OCI-LY3 (cell line): ENCODE results near the gene SHISAL2A.

ENCODE experiments used
- H2AFZ ChIP-seq: fragments of 200-600, 300-600 bp; shearing (Covaris generic); 2 replicates; pipeline ENCODE4 v1.6.0; 2014; ENCODE audit warnings: antibody characterized with exemption, low read depth, low read length
- H3K27ac ChIP-seq: fragments of 200-600, 300-600 bp; sonication (generic); 2 replicates; pipeline ENCODE4 v1.5.1; 2014; ENCODE audit warnings: mild to moderate bottlenecking, low read length, moderate library complexity, mixed read lengths
- H3K27me3 ChIP-seq: fragments of 200-600, 300-600 bp; sonication (generic); 2 replicates; pipeline ENCODE4 v1.6.1; 2014; ENCODE audit warnings: low read depth, low read length, mixed read lengths
- H3K36me3 ChIP-seq: fragments of 200-600, 300-600 bp; sonication (generic); replicated peaks from 2 replicates; pipeline ENCODE3; 2014; ENCODE audit warnings: low read depth, low read length, mixed read lengths
- H3K4me1 ChIP-seq: fragments of 300-600, 200-600 bp; sonication (generic); 2 replicates; pipeline ENCODE4 v1.6.1; 2014; ENCODE audit warnings: low read length, mixed read lengths
- H3K4me2 ChIP-seq: fragments of 200-600, 300-600 bp; sonication (generic); 2 replicates; pipeline ENCODE4 v1.6.1; 2014; ENCODE audit warnings: low read length, mixed read lengths
- H3K4me3 ChIP-seq: fragments of 300-600, 200-600 bp; sonication (generic); 2 replicates; pipeline ENCODE4 v1.5.1; 2014; ENCODE audit warnings: antibody characterized with exemption, mild to moderate bottlenecking, low read length, moderate library complexity
- H3K79me2 ChIP-seq: fragments of 300-600, 200-600 bp; shearing (Covaris generic); 2 replicates; pipeline ENCODE4 v1.6.1; 2014; ENCODE audit warnings: mild to moderate bottlenecking, low read length, mixed read lengths
- H3K9ac ChIP-seq: fragments of 300-600, 200-600 bp; shearing (Covaris generic); 2 replicates; pipeline ENCODE4 v1.6.0; 2014; ENCODE audit warnings: mild to moderate bottlenecking, low read length, moderate library complexity
- H3K9me3 ChIP-seq: fragments of 200-600, 300-600 bp; shearing (Covaris generic); 2 replicates; pipeline ENCODE4 v1.6.1; 2014; ENCODE audit warnings: low read length, mixed read lengths; ENCODE audit not compliant: insufficient read depth
- H4K20me1 ChIP-seq: fragments of 200-600, 300-600 bp; sonication (generic); 2 replicates; pipeline ENCODE4 v1.6.1; 2016; ENCODE audit warnings: low read length, mixed read lengths; ENCODE audit not compliant: insufficient read depth
- EZH2phosphoT487 ChIP-seq: fragments of 200-600 bp; shearing (Covaris generic); IDR thresholded peaks from 2 replicates; pipeline ENCODE4 v1.6.1; 2018; ENCODE audit warnings: antibody characterized with exemption, mixed run types, low read depth
- TF ChIP-seq, protein P1 (sequence below): fragments of 200-600, 300-600 bp; sonication (generic); IDR thresholded peaks from 2 replicates; pipeline ENCODE4 v1.5.1; 2014; ENCODE audit warnings: antibody characterized with exemption, low read length, low read depth

The SHISAL2A gene

DNA sequence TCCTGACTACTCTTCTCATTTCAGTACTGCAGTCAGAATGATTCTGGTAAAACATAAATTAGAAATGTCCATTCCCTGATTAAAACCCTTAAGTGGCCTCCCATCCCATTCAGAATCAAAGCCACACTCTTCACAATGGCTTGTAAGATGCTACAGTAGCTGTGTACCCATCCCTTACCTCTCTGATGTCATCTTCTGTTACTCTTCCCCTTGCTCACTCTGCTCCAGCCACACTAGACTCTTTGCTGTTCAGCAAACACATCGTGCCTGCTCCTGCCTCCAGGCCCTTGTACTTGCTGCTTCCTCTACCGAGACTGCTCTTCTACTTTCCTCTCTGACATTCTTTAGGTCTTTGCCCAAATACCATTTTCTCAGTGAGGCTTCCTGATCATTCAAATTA lies 35.1 kb upstream of the SHISAL2A start:
- H3K27me3 ChIP-seq = no peaks in the 10 kb centered on the region
- H2AFZ ChIP-seq = no peak overlapping the region
- peaks cover 22% of the 10 kb centered on the region for H3K4me1 ChIP-seq
- no peak overlapping the region for H3K4me2 ChIP-seq
- no peaks in the 10 kb centered on the region for H3K36me3 ChIP-seq
- H3K9me3 ChIP-seq = no peaks in the 10 kb centered on the region
- peaks cover 5% of the 10 kb centered on the region for H3K79me2 ChIP-seq
- H3K27ac ChIP-seq = no peak overlapping the region
- no peak overlapping the region for H3K4me3 ChIP-seq
- H4K20me1 ChIP-seq = no peaks in the 10 kb centered on the region
- TF ChIP-seq EZH2phosphoT487 = no peak
- TF ChIP-seq, protein P1, sequence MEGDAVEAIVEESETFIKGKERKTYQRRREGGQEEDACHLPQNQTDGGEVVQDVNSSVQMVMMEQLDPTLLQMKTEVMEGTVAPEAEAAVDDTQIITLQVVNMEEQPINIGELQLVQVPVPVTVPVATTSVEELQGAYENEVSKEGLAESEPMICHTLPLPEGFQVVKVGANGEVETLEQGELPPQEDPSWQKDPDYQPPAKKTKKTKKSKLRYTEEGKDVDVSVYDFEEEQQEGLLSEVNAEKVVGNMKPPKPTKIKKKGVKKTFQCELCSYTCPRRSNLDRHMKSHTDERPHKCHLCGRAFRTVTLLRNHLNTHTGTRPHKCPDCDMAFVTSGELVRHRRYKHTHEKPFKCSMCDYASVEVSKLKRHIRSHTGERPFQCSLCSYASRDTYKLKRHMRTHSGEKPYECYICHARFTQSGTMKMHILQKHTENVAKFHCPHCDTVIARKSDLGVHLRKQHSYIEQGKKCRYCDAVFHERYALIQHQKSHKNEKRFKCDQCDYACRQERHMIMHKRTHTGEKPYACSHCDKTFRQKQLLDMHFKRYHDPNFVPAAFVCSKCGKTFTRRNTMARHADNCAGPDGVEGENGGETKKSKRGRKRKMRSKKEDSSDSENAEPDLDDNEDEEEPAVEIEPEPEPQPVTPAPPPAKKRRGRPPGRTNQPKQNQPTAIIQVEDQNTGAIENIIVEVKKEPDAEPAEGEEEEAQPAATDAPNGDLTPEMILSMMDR = no peak
- H3K9ac ChIP-seq = no peak overlapping the region

DNA sequence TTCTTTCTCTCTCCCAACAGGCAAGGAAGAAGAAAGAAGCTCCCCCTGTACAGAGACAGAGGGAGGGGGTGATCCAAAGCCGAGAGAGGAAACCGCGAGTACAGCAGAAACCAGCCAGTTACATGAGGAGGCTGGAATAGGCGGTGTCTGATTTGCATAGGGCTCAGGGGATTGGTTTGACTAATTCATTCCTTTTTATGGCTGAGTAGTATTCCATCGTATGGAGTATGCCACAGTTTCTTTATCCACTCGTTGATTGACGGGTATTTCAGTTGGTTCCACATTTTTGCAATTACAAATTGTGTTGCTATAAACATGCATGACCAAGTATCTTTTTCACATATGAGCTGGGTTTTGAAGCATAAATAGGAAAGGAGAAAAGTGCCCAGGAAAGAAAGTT lies 34.2 kb upstream of the SHISAL2A start:
- Histone ChIP-seq H3K4me2 (no peak overlapping the region), H3K9ac (no peak overlapping the region), H2AFZ (no peak overlapping the region), H3K27me3 (no peaks in the 10 kb centered on the region), H3K79me2 (peaks cover 13% of the 10 kb centered on the region), H3K4me1 (peaks cover 22% of the 10 kb centered on the region), H3K9me3 (no peaks in the 10 kb centered on the region), H3K36me3 (no peaks in the 10 kb centered on the region), H4K20me1 (no peaks in the 10 kb centered on the region), H3K27ac (no peak overlapping the region), H3K4me3 (no peak overlapping the region)
- no peak for TF ChIP-seq EZH2phosphoT487
- TF ChIP-seq, protein P1 = no peak

GRCh38 chr1:52599236-52599635 lies 33.7 kb upstream of the SHISAL2A start:
- H3K4me1 ChIP-seq = peaks cover 23% of the 10 kb centered on the region
- H3K36me3 ChIP-seq = peaks cover 1% of the 10 kb centered on the region
- no peaks in the 10 kb centered on the region for H3K9me3 ChIP-seq
- H4K20me1 ChIP-seq = 0 out of 2 replicates have a peak, but pooled peaks cover under 1% of the 10 kb centered on the region
- no peaks in the 10 kb centered on the region for H3K27me3 ChIP-seq
- no peak overlapping the region for H2AFZ ChIP-seq
- H3K9ac ChIP-seq = no peak overlapping the region
- no peak overlapping the region for H3K4me2 ChIP-seq
- TF ChIP-seq, protein P1 = no peak
- TF ChIP-seq EZH2phosphoT487 = no peak
- H3K27ac ChIP-seq = no peak overlapping the region
- no peak overlapping the region for H3K4me3 ChIP-seq
- H3K79me2 ChIP-seq = peaks cover 18% of the 10 kb centered on the region

GRCh38 chr1:52600533-52601179 lies 32.3 kb upstream of the SHISAL2A start:
- no peaks in the 10 kb centered on the region for H3K27me3 ChIP-seq
- no peak overlapping the region for H2AFZ ChIP-seq
- no peak overlapping the region for H3K4me2 ChIP-seq

More at GRCh38 chr1:52600533-52601179, 32.3 kb upstream of the SHISAL2A start:
- H3K79me2 ChIP-seq = peaks cover 22% of the 10 kb centered on the region
- H3K4me1 ChIP-seq = peaks cover 27% of the 10 kb centered on the region
- no peak overlapping the region for H3K9ac ChIP-seq
- no peaks in the 10 kb centered on the region for H3K9me3 ChIP-seq
- H3K4me3 ChIP-seq = no peak overlapping the region
- H3K27ac ChIP-seq = no peak overlapping the region
- no peak for TF ChIP-seq EZH2phosphoT487
- TF ChIP-seq, protein P1 = no peak
- H3K36me3 ChIP-seq = peaks cover 5% of the 10 kb centered on the region
- H4K20me1 ChIP-seq = 0 out of 2 replicates have a peak, but pooled peaks cover 2% of the 10 kb centered on the region
